SK-N-SH treated with all-trans-retinoic acid at 6 μM for 48 hours (cell line): ENCODE results near the gene ISG15.

Experiments used
- ATAC-seq: fragments of 200-7000 bp; cut with Tn5 transposase; 3 replicates; pipeline ENCODE4 v1.9.1; 2020; ENCODE audit warnings: mild to moderate bottlenecking, moderate library complexity
- ARNTL ChIP-seq: fragments of 450-650 bp; formaldehyde crosslinking; IDR thresholded peaks from 2 replicates; pipeline ENCODE4 v1.5.0; 2020; ENCODE audit warnings: low read depth, mild to moderate bottlenecking, moderate library complexity, borderline replicate concordance
- BACH2 ChIP-seq: fragments of 250-450 bp; sonication (Bioruptor Pico); IDR thresholded peaks from 2 replicates; pipeline ENCODE4 v1.9.0; 2021; ENCODE audit warnings: mild to moderate bottlenecking, borderline replicate concordance
- CSDC2 ChIP-seq: fragments of 250-450 bp; sonication (Bioruptor Pico); IDR thresholded peaks from 2 replicates; pipeline ENCODE4 v1.5.0; 2020; ENCODE audit warnings: mild to moderate bottlenecking, moderate library complexity
- ESRRG ChIP-seq: fragments of 250-450 bp; sonication (Bioruptor Pico); IDR thresholded peaks from 2 replicates; pipeline ENCODE4 v1.6.1; 2021; ENCODE audit warnings: mild to moderate bottlenecking
- GLIS3 ChIP-seq: fragments of 250-450 bp; sonication (Bioruptor Pico); IDR thresholded peaks from 2 replicates; pipeline ENCODE4 v1.5.0; 2020; ENCODE audit warnings: mild to moderate bottlenecking, moderate library complexity
- ISL1 ChIP-seq: fragments of 250-450 bp; sonication (Bioruptor Pico); IDR thresholded peaks from 2 replicates; pipeline ENCODE4 v2.1.2; 2022; ENCODE audit warnings: mild to moderate bottlenecking, moderate library complexity
- OSR1 ChIP-seq: fragments of 250-450 bp; sonication (Bioruptor Pico); IDR thresholded peaks from 2 replicates; pipeline ENCODE4 v1.8.0; 2022; ENCODE audit warnings: moderate library complexity, mild to moderate bottlenecking, inconsistent platforms
- RARB ChIP-seq: fragments of 250-450 bp; sonication (Bioruptor Pico); IDR thresholded peaks from 2 replicates; pipeline ENCODE4 v1.8.0; 2021; ENCODE audit warnings: mild to moderate bottlenecking, moderate library complexity
- TOX ChIP-seq: fragments of 250-450 bp; sonication (Bioruptor Pico); IDR thresholded peaks from 2 replicates; pipeline ENCODE4 v1.8.0; 2021; ENCODE audit warnings: mild to moderate bottlenecking, moderate library complexity, borderline replicate concordance
- ZC3H10 ChIP-seq: fragments of 250-450 bp; sonication (Bioruptor Pico); IDR thresholded peaks from 2 replicates; pipeline ENCODE4 v1.5.1; 2021; ENCODE audit warnings: mild to moderate bottlenecking, moderate library complexity
- ZFP30 ChIP-seq: fragments of 450-650 bp; formaldehyde crosslinking; IDR thresholded peaks from 2 replicates; pipeline ENCODE4 v1.5.0; 2022; ENCODE audit warnings: mild to moderate bottlenecking, moderate library complexity
- ZNF8 ChIP-seq: fragments of 450-650 bp; formaldehyde crosslinking; IDR thresholded peaks from 2 replicates; pipeline ENCODE4 v1.5.0; 2020; ENCODE audit warnings: mild to moderate bottlenecking, moderate library complexity
- TF ChIP-seq, protein P1 (sequence below): fragments of 250-450 bp; sonication (Bioruptor Pico); IDR thresholded peaks from 2 replicates; pipeline ENCODE4 v1.8.0; 2021; ENCODE audit warnings: low read depth, mild to moderate bottlenecking, moderate library complexity, borderline replicate concordance
- TF ChIP-seq, protein P2 (sequence below): fragments of 250-450 bp; sonication (Bioruptor Pico); IDR thresholded peaks from 2 replicates; pipeline ENCODE4 v1.5.0; 2020; ENCODE audit warnings: mild to moderate bottlenecking, moderate library complexity
- TF ChIP-seq, protein P3 (sequence below): fragments of 250-450 bp; sonication (Bioruptor Pico); IDR thresholded peaks from 2 replicates; pipeline ENCODE4 v1.8.0; 2020; ENCODE audit warnings: mild to moderate bottlenecking, moderate library complexity, borderline replicate concordance
- TF ChIP-seq, protein P4 (sequence below): fragments of 250-450 bp; sonication (Bioruptor Pico); IDR thresholded peaks from 2 replicates; pipeline ENCODE4 v1.5.1; 2021; ENCODE audit warnings: mild to moderate bottlenecking, moderate library complexity

ISG15 gene

GRCh38 chr1:980602-981395 is 32.5 kb upstream of the ISG15 start:
- no peak for ATAC-seq
- TF ChIP-seq, protein P1, sequence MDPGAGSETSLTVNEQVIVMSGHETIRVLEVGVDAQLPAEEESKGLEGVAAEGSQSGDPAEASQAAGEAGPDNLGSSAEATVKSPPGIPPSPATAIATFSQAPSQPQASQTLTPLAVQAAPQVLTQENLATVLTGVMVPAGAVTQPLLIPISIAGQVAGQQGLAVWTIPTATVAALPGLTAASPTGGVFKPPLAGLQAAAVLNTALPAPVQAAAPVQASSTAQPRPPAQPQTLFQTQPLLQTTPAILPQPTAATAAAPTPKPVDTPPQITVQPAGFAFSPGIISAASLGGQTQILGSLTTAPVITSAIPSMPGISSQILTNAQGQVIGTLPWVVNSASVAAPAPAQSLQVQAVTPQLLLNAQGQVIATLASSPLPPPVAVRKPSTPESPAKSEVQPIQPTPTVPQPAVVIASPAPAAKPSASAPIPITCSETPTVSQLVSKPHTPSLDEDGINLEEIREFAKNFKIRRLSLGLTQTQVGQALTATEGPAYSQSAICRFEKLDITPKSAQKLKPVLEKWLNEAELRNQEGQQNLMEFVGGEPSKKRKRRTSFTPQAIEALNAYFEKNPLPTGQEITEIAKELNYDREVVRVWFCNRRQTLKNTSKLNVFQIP, result no peak

- ATAC-seq, result no peak
- TF ChIP-seq ARNTL (CRISPR knock-in tag), result no peak
- TF ChIP-seq BACH2 (CRISPR knock-in tag), result no peak
- no peak for TF ChIP-seq ZNF8
- no peak for TF ChIP-seq ISL1 (CRISPR knock-in tag)
- TF ChIP-seq ESRRG, result no peak
- TF ChIP-seq, protein P2, sequence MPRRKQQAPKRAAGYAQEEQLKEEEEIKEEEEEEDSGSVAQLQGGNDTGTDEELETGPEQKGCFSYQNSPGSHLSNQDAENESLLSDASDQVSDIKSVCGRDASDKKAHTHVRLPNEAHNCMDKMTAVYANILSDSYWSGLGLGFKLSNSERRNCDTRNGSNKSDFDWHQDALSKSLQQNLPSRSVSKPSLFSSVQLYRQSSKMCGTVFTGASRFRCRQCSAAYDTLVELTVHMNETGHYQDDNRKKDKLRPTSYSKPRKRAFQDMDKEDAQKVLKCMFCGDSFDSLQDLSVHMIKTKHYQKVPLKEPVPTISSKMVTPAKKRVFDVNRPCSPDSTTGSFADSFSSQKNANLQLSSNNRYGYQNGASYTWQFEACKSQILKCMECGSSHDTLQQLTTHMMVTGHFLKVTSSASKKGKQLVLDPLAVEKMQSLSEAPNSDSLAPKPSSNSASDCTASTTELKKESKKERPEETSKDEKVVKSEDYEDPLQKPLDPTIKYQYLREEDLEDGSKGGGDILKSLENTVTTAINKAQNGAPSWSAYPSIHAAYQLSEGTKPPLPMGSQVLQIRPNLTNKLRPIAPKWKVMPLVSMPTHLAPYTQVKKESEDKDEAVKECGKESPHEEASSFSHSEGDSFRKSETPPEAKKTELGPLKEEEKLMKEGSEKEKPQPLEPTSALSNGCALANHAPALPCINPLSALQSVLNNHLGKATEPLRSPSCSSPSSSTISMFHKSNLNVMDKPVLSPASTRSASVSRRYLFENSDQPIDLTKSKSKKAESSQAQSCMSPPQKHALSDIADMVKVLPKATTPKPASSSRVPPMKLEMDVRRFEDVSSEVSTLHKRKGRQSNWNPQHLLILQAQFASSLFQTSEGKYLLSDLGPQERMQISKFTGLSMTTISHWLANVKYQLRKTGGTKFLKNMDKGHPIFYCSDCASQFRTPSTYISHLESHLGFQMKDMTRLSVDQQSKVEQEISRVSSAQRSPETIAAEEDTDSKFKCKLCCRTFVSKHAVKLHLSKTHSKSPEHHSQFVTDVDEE (CRISPR knock-in tag), result no peak
- no peak for TF ChIP-seq OSR1 (CRISPR knock-in tag)
- TF ChIP-seq, protein P1, result no peak
- TF ChIP-seq TOX (CRISPR knock-in tag), result no peak
- TF ChIP-seq RARB, result no peak
- no peak for TF ChIP-seq ZFP30
- TF ChIP-seq CSDC2 (CRISPR knock-in tag), result no peak
- TF ChIP-seq, protein P3, sequence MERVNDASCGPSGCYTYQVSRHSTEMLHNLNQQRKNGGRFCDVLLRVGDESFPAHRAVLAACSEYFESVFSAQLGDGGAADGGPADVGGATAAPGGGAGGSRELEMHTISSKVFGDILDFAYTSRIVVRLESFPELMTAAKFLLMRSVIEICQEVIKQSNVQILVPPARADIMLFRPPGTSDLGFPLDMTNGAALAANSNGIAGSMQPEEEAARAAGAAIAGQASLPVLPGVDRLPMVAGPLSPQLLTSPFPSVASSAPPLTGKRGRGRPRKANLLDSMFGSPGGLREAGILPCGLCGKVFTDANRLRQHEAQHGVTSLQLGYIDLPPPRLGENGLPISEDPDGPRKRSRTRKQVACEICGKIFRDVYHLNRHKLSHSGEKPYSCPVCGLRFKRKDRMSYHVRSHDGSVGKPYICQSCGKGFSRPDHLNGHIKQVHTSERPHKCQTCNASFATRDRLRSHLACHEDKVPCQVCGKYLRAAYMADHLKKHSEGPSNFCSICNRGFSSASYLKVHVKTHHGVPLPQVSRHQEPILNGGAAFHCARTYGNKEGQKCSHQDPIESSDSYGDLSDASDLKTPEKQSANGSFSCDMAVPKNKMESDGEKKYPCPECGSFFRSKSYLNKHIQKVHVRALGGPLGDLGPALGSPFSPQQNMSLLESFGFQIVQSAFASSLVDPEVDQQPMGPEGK (CRISPR knock-in tag), result no peak
Measured at GRCh38 chr1:981491-981954, 31.8 kb upstream of the ISG15 start.

DNA sequence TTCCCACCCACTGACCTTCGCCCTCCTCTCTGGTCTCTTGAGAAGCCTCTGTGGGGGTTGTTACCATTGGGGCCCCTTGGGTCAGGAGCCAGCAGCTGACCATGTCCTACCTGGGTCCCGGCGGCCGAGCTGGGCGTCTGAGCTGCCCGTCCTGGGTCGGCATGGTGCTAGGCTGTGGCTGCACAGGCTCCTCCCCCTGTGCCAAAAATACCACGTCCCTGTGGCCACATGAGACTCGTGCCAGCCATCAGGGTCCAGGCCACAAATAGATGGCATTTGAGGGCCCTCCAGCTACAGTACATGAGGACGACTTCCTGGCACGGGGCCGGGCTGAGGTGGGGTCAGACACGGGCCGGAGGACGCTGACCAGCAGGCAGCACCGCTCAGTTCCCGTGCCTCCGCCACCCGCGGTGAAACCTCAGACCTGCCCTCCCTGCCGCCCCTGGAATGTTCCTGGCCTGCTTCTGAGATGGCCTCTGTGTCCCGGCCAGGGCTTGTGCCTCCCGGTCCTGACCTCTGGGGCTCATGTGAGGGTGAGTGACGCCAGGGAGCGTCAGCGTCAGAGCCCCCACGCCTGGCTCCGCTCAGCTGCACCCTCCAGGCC is 31.2 kb upstream of the ISG15 start, which contains the start of gene PERM1:
Gene PERM1 (minus strand): TSS at position 139 of the 604 bp plus-strand sequence. CDS start 1,064 bp downstream, outside the sequence.
- TF ChIP-seq ESRRG (no peak), RARB (no peak), GLIS3 (CRISPR knock-in tag) (no peak), TOX (CRISPR knock-in tag) (no peak), CSDC2 (CRISPR knock-in tag) (no peak), ZC3H10 (CRISPR knock-in tag) (no peak), OSR1 (CRISPR knock-in tag) (no peak)
- TF ChIP-seq, protein P3 (CRISPR knock-in tag), result no peak
- TF ChIP-seq, protein P4, sequence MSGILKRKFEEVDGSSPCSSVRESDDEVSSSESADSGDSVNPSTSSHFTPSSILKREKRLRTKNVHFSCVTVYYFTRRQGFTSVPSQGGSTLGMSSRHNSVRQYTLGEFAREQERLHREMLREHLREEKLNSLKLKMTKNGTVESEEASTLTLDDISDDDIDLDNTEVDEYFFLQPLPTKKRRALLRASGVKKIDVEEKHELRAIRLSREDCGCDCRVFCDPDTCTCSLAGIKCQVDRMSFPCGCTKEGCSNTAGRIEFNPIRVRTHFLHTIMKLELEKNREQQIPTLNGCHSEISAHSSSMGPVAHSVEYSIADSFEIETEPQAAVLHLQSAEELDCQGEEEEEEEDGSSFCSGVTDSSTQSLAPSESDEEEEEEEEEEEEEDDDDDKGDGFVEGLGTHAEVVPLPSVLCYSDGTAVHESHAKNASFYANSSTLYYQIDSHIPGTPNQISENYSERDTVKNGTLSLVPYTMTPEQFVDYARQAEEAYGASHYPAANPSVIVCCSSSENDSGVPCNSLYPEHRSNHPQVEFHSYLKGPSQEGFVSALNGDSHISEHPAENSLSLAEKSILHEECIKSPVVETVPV, result no peak

More for the DNA sequence above, 31.2 kb upstream of the ISG15 start, which contains the start of gene PERM1:
- ATAC-seq, result no peak
